HL-60/S4 treated with retinoic acid at 250 ng/mL for 4 days and 3 days (cell line): ENCODE data around the gene COL23A1.

Source experiments
- in situ Hi-C: fragments of 300-500 bp; cut with MboI; formaldehyde crosslinking; loops from 2 replicates; pipeline ENCODE4 v1.7.0; 2022; ENCODE audit warnings: low sequenced_read_pairs

The COL23A1 gene

DNA sequence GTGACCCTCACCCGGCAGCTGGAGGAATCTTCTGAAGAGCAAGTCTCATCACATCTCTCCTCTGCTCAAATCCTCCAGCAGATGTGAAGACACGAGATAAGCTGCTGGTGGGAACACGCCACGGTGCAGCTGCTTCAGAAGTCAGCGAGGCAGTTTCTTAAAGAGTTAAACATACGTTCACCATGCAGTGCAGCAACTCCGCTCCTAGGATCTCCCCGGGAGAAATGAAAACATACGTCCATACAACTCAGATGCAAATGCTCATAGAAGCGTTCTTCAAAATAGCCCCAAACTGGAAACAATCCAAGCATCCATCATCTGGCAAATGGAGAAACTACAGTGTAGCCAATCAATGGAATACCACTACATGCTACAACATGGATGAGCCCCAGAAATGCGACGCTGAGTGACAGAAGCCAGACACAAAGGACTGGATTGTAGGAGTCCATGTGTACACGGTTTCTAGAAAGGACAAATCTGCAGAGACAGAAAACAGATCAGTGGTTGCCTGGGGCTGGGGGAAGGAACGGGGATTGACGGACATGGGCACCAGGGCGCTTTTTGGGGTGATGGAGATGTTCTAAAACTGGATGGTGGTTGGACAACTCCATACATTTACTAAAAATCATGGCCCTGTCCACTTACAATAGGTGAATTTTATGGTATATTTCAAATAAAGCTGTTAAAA is 150.6 kb downstream of the COL23A1 start:
- in situ Hi-C loops: no loop called here

DNA sequence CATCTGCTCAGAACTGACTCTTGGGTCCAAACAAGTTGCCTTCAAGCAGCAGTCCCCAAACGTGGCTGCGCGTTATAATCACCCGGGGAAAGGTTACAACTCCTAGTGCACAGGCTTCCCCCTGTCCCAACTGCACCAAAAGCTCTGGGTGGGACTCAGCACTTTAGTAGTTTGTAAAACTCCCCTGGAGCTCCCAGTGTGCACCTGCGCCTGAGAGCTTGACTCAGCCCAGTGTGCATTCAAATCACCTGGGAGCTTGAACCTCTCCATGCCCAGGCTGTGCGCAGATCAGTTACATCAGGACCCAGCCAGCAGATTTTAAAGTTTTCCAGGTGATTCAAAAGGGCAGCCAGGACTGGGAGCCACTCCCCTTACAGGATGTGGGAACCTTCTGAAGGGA is 151.4 kb downstream of the COL23A1 start:
- in situ Hi-C loops: no loop called here

DNA sequence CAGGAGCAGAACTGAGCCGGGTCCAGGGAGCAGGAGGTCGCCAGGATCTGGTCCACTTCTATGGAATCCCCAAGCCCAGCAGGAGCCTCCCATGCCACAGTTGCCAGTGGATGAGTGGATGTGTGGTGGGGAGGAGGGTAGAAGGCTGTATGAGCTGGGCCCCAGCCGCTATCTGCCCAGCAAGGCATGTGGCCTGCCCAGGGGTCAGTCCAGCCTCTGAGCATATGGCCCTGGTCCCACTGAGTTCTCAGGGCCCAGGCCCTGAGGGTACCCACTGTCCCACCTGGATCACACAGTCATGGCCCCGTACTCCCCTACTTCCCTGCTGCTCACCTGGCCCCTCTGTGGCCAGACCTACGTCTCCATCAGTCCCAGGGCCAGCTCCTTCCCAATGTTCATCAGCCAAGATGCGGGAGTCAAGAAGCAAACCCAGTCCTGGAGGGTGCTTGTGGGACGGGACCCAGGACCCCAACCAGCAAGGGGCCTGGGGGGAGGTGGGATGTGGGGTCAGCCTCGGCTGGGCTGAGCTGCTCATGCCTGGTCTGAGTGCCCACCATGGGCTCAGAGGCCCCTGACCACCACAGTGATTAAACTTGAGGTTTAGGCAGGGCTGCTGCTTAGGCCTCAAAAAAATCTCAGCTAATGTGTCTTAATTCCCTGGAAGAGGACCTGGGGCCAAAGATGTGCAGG is 152.7 kb downstream of the COL23A1 start:
- in situ Hi-C loops: no loop called here

DNA sequence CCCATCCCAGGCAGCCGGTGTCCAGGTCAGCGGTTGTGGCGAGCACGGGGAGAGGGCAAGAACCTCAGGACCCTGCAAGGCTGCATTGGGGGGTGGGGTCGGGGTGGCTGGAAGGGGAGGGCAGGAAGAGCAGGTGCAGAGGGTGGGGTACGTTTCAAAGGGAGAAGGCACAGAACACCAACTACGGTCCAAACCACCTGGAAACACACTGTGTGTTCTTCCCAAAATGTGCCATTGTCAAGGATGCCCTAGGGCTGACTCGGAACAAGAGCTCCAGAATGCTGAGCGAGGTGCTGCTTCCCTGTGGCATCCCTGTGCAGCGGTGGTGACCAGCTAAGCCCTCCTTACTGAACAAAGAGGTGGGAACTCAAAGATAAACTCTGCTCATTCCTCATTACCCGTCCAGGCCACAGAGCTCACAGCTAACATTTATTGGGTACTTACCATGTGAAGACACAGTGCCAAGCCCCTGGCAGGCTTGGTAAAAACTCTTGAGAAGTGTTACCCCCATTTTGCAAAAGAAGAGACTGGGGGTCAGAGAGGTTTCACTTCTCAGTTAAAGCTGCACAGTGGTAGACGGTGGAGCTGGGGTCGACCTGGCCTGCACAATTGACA is 153.8 kb downstream of the COL23A1 start:
- in situ Hi-C loops: no loop called here

DNA sequence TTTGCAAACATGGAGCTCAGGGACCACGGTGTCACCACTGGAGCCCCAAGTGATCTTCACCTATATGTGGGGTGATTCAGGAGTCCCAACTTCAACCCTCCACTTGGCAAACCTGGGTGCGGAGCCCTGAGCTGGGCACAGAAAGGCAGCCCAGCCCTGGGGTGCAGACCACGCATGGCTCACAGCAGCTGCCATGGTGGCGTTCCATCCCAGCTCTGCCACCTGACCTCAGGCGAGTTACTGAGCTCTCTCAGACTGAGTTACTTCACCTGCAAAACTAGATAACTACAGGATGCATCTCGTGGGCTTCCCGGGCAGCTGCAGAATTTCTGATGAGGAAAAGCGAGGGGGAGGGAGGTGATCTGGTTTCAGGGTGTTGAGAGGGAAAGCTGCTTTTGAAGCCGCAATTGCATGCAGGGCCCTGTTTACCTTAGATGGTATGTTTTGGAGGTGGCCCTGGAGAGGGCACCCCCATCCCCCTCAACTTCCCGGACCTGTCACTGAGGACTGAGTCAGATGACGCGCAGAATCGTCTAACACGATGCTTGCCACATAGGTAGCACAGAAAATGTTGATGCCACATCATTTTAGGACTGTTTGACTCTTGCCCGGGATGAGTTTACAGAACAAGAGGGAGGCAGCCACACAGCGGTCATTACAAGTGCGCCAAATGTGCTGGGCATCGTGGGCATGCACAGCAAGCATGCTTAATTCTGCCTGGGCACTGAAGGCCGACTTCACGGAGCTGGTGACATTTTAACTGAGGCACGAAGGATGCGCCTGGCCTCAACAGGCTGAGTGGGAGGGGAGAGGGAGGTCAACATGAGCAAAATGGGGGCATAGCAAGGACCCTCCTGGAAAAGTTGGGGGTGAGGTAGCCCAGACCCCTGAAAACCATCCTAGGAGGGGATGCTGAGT is 154.6 kb downstream of the COL23A1 start:
- in situ Hi-C loops: no loop called here

DNA sequence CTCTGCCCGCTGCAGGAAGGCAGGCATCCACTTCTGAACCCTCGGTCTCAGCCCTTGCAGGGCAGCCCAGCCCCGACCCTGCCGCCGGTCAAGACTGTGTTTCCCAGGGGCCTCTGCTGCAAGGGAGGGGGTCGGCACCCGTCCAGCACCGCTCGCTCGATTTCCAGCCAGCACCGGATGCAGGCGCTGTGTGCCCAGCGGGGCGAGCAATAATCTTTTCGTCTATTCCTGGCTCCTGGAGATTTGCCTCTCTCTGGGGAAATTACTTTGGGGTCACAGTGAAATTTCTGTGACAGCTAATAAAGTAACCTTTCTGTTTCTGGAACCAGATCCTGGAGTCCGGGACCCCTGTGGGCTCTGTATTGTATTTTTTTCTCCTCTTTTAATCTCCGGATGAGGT is 155.3 kb downstream of the COL23A1 start:
- in situ Hi-C loops: no loop called here

DNA sequence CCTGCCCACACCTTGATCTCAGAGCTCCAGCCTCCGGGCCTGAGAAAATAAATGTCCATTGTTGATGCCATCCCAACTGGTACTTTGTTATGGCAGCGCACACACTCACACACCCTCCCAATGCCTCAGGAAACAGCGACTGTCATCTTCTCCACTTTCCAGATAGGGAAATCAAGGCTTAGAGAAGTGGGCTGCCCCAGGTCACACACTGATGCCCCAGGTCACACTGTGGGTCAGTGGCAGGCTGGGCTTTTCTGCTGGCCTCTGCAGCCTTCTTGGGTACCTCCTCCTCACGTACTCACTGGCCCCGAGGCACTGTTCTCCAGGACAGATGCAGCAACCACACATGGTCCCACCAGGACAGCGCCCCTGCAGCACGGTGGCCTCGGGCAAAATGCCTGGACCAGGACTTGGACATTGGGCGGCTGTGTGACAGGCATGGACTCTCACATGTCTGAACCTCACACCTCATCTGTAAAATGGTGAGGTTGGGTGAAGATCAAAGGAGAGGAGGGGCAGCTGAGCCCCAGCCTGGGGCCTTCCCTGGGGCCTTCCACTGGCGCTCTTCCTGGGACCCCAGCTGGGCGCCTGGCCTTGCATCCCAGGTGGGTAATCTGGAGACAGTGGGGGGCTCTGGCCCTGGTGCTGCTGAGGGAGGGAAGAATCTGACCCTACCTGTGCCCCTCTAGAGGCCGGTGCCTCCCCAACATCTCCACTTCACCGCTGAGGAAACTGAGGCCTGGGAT is 156.0 kb downstream of the COL23A1 start:
- in situ Hi-C loops: no loop called here

DNA sequence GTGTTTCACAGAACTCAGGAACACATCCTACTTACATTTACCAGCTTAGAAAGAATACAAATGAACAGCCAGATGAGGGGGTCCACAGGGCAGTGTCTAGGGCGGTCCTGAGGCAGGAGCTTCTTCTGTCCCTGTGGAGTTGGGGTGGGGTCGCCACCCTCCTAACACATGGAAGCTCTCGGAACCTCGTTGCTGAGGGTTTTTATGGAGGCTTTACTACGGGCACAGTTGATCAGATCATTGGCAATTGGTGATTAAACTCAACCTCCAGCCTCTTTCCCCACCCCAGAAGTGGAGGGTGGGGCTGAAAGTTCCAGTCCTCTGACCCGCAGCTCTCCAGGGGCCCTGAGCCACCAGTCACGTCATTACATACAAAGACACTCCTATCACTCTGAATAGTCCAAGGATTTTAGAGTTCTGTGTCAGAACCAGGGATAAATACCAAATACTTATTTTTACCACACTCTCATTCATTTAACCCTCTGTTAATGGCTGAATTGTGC is 156.9 kb downstream of the COL23A1 start:
- in situ Hi-C loops: no loop called here

DNA sequence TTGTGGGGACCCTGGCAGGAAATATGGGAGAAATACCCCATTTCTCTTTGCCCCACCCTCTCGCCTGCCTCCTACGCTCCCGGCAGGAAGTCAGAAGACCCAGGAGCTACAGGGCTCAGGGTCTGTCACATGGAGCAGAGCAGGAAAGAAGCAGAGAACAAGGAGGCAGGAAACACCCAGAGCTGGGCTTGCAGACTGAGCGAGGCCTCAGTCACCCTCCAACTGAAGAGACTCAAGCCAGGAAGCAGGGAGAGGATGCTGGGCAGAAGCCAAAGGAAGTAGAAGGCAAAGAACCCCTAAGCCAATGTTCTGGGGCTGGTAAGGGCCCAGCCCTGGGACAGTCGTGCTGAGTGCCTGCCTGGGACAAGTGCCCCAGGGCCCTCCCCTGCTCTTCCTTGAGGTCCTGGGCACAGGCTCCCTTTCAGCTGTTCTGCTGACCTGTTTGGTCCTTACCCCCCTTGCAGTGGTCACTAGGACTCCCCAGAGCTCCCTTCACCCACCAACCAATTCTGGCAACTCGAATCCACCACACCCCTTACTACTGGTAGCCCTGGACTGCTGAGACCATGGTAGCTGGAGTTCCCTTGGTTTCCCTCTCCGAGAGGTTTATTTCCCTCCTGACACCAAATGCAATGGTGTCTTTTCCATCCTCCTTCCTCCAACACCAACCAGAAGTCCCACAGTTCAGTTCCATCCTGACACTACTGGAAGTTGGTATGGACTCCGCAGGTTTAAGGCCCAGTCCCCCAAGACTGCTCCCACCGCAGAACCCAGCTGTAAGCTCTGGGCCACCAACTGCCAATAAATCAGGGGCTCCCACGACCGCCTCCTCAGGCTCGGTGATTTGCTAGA is 157.5 kb downstream of the COL23A1 start:
- in situ Hi-C loops: no loop called here

DNA sequence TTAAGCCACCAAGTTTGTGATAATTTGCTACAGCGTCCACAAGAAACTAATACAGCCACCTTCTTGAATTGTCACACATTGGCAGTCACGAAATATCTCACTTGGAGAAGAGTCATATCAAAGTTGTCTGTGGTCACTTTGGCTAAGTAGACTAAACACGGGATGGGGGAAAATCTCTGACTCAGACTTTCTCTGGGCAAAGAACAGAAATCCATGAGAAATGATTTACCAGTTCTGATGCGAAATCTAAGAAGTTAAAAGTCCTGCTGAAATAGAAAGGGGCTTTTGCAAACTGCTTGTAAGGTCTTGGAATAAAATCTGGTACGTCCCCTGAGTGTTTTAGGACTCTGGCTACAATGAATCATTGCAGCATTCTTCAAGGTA is 158.4 kb downstream of the COL23A1 start:
- in situ Hi-C loops: no loop called here

DNA sequence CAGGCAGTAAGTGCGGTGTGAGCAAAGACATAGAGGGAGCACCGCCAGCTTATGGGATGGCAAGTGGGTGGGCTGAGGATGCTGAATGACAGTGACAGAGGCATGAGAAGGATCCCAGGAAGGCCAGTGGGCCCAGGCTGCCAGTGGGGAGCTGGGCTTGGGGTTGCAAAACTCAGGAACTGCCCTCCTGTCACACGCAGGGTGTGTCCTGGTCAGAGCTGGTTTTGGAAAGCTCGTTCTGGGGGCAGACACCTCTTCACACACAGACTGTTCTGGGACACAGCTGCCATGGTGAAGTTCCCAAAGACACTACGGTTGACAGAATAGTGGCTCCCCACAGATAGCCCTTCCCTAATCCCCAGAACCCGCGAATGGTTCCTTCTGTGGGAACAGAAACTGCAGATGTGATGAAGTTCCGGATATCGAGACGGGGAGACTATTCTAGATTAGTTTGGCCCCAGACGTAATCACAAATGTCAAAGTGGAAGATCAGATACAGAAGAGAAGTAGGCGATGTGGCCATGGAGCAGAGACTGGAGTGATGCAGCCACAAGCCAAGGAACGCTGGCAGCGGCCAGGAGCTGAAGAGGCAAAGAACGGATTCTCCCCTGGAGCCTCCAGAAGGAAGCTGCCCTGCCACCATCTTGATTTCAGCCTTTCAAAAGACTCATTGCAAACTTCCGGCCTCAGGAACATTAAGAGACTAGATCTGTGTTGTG is 159.0 kb downstream of the COL23A1 start:
- in situ Hi-C loops: no loop called here

DNA sequence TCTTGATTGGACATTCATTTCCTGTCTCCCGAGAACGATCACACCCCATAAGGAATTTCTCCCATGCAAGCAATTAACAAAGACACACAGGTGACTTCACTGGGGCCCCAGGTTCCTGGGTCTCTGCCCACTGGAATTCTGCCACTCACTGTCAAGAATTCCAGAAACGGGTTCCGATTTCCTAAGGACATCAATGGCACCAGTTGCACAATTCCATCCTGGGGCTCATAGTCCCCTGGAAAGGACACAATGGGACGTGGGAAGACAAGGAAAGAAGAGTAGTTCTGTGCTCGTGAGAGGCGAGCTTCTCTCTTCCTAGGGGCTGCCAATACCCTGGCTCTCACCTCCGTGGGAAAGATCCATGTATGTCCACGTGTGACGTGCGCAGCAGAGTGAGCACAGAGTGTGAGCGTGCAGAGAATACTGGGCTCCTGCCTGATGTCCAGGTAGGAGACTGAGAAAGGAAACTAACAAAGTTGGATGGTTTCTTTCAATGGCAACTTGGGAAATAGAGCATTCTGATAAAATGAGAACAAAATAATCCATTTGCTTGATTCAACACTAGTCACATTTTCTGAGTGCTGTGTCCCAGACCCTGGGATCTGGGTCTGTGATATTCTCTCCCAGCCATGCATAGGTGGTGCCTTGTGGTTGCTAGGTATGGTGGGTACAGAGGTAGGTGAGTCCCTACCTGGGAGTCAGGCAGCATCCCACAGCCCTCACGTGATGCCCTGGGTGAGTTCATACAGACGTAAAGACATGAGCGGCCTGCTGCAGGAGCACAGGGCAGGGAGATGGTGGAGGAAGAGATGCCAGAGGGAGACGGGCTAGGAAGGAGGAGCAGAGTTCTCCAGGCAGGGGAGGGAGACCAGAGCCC is 159.8 kb downstream of the COL23A1 start:
- in situ Hi-C loops: no loop called here

DNA sequence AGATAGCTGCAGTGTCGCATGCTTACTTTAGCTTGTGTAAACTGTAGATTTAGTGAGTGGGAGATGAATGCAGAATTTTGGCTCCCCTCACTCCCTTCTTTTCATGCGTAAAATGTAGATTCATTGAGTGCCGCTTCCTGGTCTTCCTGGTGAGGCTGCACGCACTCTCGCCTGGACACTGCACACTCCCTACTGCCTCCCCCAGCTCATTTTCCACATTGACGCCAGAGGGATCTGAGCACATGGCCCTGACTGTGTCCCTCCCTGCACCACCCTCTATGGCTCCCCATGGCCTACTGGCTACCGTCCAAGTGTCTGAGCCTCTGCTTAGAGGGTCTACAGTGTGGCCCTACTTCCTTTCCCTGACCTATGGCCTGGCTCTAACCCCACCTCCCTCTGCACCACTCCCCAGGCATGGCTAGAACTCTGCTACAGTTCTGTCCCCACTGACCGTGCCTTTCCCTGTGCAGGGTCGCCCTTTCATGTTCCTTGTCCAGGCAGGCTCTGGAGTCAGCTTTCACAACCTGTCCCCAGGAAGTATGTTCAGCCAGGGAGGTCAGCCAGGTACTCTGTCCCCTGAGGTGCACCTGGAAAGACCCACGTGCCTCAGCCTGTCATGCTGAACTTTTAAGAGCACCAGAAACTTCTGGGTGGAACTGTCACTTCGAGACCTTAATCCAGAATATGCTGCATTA is 160.6 kb downstream of the COL23A1 start:
- in situ Hi-C loops: no loop called here

DNA sequence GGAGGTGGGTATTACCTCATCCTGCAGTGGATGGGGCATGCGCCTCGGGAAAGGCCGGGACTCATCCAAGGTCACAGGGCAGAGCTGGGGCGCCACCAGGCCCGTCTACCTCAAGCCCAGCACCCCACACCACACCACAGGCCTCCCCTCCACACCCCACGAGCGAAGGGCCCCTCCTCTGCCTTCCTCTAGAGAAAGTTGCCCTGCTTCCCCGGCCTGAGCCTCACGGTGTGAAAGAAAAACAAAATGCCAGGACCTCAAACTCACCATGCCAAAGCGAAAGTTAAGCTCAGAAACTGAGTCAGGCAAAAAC is 161.1 kb downstream of the COL23A1 start:
- in situ Hi-C loops: no loop called here

DNA sequence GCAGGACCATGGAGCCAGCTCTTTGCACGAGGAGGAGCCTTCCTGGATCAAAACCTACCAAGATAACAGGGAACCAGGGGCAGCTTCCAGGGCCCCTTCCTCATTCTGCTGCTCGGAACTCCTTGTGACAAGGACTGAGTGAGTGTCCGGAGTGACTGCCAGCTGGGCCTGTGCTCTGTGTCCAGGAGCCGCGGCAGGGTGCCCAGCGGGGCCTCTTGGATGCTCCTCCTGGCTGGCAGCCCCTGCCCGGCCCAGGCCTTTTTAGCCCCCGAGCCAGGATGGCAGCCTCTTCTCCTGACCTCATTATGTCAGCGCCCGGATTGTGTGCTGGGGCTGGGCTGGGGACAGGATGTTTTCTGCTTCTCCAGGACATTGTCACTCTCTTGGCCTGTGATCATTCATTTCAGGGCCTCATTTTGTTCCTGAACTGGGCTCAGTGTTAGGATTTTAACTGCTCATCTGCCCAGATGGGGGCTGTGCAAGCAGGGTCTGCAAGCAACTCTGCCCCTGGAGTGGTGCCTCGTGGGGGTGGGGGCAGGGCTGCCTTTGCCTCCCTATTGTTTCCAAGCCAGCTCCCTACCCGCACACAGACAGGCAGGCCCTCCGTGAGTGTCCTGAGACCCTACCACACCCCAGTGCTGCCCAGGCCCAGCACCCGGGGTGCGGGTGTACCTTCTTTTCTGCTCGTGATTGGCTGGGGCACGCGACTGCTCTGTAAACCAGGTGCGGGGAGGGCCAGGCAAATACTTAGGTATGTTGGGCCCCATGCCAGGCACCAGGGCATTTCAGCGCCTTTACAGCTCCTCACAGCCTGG is 161.6 kb downstream of the COL23A1 start:
- in situ Hi-C loops: no loop called here

DNA sequence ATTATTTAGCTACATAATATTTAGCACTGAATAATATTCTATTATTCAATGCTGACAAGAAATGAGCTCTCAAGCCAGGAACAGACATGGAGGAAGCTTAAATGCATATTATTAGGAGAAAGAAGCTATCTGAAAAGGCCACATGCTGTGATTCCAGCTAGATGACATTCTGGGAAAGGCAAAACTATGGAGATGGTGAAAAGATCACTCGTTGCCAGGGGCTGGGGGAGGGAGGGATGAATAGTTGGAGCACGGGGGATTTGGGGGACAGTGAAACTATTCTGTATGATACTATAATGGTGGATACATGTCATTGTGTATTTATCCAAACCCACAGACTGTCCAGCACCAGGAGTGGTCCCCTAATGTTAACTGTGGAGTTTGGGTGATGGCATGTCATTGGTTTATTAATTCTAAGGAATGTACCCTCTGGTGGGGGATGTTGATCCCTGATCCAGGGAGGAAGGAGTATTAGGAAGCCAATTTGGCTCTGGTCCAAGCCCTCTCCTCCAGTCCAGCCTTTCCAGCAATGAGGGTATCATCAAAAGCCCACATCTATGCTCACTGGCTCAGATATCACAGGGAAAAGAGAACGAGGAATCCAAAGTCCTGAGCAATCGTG is 162.5 kb downstream of the COL23A1 start:
- in situ Hi-C loops: no loop called here
